MCF 10A (cell line): ENCODE results near the gene TPM1. TPM values are rescaled to one million over a fixed set of nuclear protein-coding genes. Genes with fewer than 3 reads are reported as not detected.

ENCODE experiments used
- BruUV-seq: library from RNA; stranded (reverse); fragments of 400-500 nt; replicated peaks from 2 replicates; lab custom pipeline; 2021; lab: Mats Ljungman, UMichigan
- CTCF ChIA-PET: fragments of 300-600 bp; sonication (Branson Sonifier 250); formaldehyde crosslinking; extraction: SDS; loops from one replicate; lab custom pipeline; 2021; ENCODE audit warnings: antibody characterized with exemption, inconsistent platforms; lab: Yijun Ruan, JAX
- POLR2A ChIA-PET: fragments of 300-600, 350-650 bp; sonication (Branson Sonifier 250); formaldehyde crosslinking; extraction: SDS; loops from one replicate; lab custom pipeline; 2020; ENCODE audit warnings: antibody characterized with exemption, inconsistent platforms; lab: Yijun Ruan, JAX
- DNase-seq: peaks from one replicate; pipeline ENCODE4 v3.0.0-alpha.2; 2018; ENCODE audit not compliant: unreplicated experiment
- H3K27ac Mint-ChIP-seq: one replicate; pipeline ENCODE4 v1.8.0; 2022; ENCODE audit warnings: mild to moderate bottlenecking, low read depth, mixed read lengths; ENCODE audit not compliant: unreplicated experiment
- H3K27me3 Mint-ChIP-seq: one replicate; pipeline ENCODE4 v1.8.0; 2022; ENCODE audit warnings: mixed read lengths; ENCODE audit not compliant: insufficient read depth, unreplicated experiment
- H3K36me3 Mint-ChIP-seq: one replicate; pipeline ENCODE4 v1.8.0; 2022; ENCODE audit warnings: mild to moderate bottlenecking, moderate library complexity, mixed read lengths; ENCODE audit not compliant: insufficient read depth, unreplicated experiment
- H3K4me1 Mint-ChIP-seq: one replicate; pipeline ENCODE4 v1.8.0; 2022; ENCODE audit warnings: mixed read lengths; ENCODE audit not compliant: insufficient read depth, unreplicated experiment
- H3K4me3 Mint-ChIP-seq: one replicate; pipeline ENCODE4 v1.8.0; 2022; ENCODE audit warnings: mild to moderate bottlenecking, moderate library complexity, mixed read lengths; ENCODE audit not compliant: unreplicated experiment
- H3K9me3 Mint-ChIP-seq: one replicate; pipeline ENCODE4 v1.8.0; 2022; ENCODE audit warnings: mixed read lengths; ENCODE audit not compliant: unreplicated experiment
- CTCF ChIP-seq: fragments of 200-600 bp; IDR thresholded peaks from one replicate; pipeline ENCODE4 v1.8.0; 2022; ENCODE audit warnings: antibody characterized with exemption, mild to moderate bottlenecking; ENCODE audit not compliant: unreplicated experiment
- intact Hi-C: fragments of 100-400 bp; cut with micrococcal nuclease; formaldehyde crosslinking; loops from 2 replicates; pipeline ENCODE4 v1.14.1; 2022
- total RNA-seq: library from RNA; stranded (reverse); gene quantifications from 2 replicates; pipeline ENCODE4 v1.2.3, GENCODE V29; 2022

Gene TPM1
- total RNA-seq, 1 experiment from 2014 or later = 67.8 TPM

GRCh38 chr15:63022181-63022580 is 20.4 kb upstream of the TPM1 start:
- ChIA-PET POLR2A (no interaction called here), CTCF (interaction anchor here (1.9 kb wide), 1 partner anchor 25 kb away, joined by 5 read pairs; no protein-coding TSS in a partner anchor)
- intact Hi-C loops = no loop called here
- BruUV-seq = no TSS peak
- no peaks in the 10 kb centered on the region for H3K36me3 Mint-ChIP-seq
- peaks cover 19% of the 10 kb centered on the region for H3K4me1 Mint-ChIP-seq
- no peak overlapping the region for H3K27ac Mint-ChIP-seq
- DNase-seq = no peak
- H3K9me3 Mint-ChIP-seq = no peaks in the 10 kb centered on the region
- no peaks in the 10 kb centered on the region for H3K27me3 Mint-ChIP-seq
- H3K4me3 Mint-ChIP-seq = no peak overlapping the region
- no peak for TF ChIP-seq CTCF

- no peak overlapping the region for H3K27ac Mint-ChIP-seq
- POLR2A ChIA-PET = no interaction called here
- CTCF ChIA-PET = interaction anchor here (0.6 to 1.9 kb wide), 2 partner anchors 25 to 163 kb away, joined by 3 to 5 read pairs; no protein-coding TSS in a partner anchor
- no TSS peak for BruUV-seq
- H3K4me3 Mint-ChIP-seq = no peak overlapping the region
- peaks cover 19% of the 10 kb centered on the region for H3K4me1 Mint-ChIP-seq
- H3K9me3 Mint-ChIP-seq = no peaks in the 10 kb centered on the region
- no peak for TF ChIP-seq CTCF
- DNase-seq = no peak
- H3K36me3 Mint-ChIP-seq = no peaks in the 10 kb centered on the region
- intact Hi-C loops = no loop called here
- H3K27me3 Mint-ChIP-seq = no peaks in the 10 kb centered on the region
These were observed 19.9 kb upstream of the TPM1 start for GRCh38 chr15:63022663-63023062.

- TF ChIP-seq CTCF = no peak
- intact Hi-C loops = no loop called here
- Mint-ChIP-seq H3K4me1 (peaks cover 17% of the 10 kb centered on the region), H3K9me3 (no peaks in the 10 kb centered on the region), H3K36me3 (no peaks in the 10 kb centered on the region), H3K4me3 (no peak overlapping the region), H3K27me3 (peaks cover 1% of the 10 kb centered on the region), H3K27ac (no peak overlapping the region)
- POLR2A ChIA-PET = no interaction called here
- BruUV-seq = no TSS peak
- CTCF ChIA-PET = interaction anchor here (0.6 to 0.7 kb wide), 2 partner anchors 21 to 164 kb away, joined by 3 read pairs; no protein-coding TSS in a partner anchor
- no peak for DNase-seq
These were observed 19.1 kb upstream of the TPM1 start for GRCh38 chr15:63023351-63023945.

GRCh38 chr15:63025460-63025859 is 17.1 kb upstream of the TPM1 start:
- CTCF ChIA-PET = interaction anchor here (0.7 kb wide), 1 partner anchor 425 kb away, joined by 3 read pairs; no protein-coding TSS in a partner anchor
- intact Hi-C loops = no loop called here
- Mint-ChIP-seq H3K9me3 (peaks cover 7% of the 10 kb centered on the region), H3K36me3 (no peaks in the 10 kb centered on the region), H3K4me1 (no peaks in the 10 kb centered on the region), H3K27ac (no peak overlapping the region), H3K4me3 (no peak overlapping the region), H3K27me3 (peaks cover 9% of the 10 kb centered on the region)
- no peak for DNase-seq
- no TSS peak for BruUV-seq
- no peak for TF ChIP-seq CTCF
- POLR2A ChIA-PET = no interaction called here
